Tibial nerve (tissue), 4 donors: ENCODE measurements around the gene FAM237A. TPM values are rescaled to one million over a fixed set of nuclear protein-coding genes. Genes with fewer than 3 reads are reported as not detected.

ENCODE experiments used
- DNase-seq, 2 donors: peaks; one replicate each; pipeline ENCODE4 v3.0.0-alpha.2; 2019; ENCODE audit warnings: low spot score in 2 of 2
- H3K27ac ChIP-seq, 4 donors: fragments of 200-600 bp; sonication (generic) in 3 of 4; one replicate each; pipeline ENCODE4 v1.5.1; 2017 to 2019; ENCODE audit warnings: mild to moderate bottlenecking in 1 of 4
- H3K27me3 ChIP-seq, 2 donors: fragments of 200-600 bp; sonication (generic) in 1 of 2; one replicate each; pipeline versions ENCODE4 v1.5.1 to v1.6.0; 2017 to 2019
- H3K36me3 ChIP-seq, 3 donors: fragments of 200-600 bp; sonication (generic); one replicate each; pipeline ENCODE4 v1.5.1; 2018 to 2019
- H3K4me1 ChIP-seq, 4 donors: fragments of 200-600 bp; sonication (generic) in 3 of 4; one replicate each; pipeline ENCODE4 v1.5.1; 2017 to 2019
- H3K4me3 ChIP-seq, 4 donors: fragments of 200-600 bp; sonication (generic) in 3 of 4; one replicate each; pipeline ENCODE4 v1.5.1; 2017 to 2019; ENCODE audit warnings: mild to moderate bottlenecking in 1 of 4, moderate library complexity in 1 of 4
- H3K9me3 ChIP-seq, 4 donors: fragments of 200-600 bp; sonication (generic) in 3 of 4; one replicate each; pipeline ENCODE4 v1.5.1; 2017 to 2019
- EP300 ChIP-seq, 2 donors: sonication (generic); formaldehyde crosslinking; IDR thresholded peaks; one replicate each; pipeline ENCODE4 v1.6.1; 2017; ENCODE audit warnings: antibody characterized with exemption in 2 of 2, mild to moderate bottlenecking in 1 of 2
- POLR2A ChIP-seq, 2 donors: fragments of 450-650 bp; IDR thresholded peaks; one replicate each; pipeline ENCODE4 v1.6.1; 2017; ENCODE audit warnings: antibody characterized with exemption in 2 of 2, mild to moderate bottlenecking in 2 of 2, moderate library complexity in 2 of 2
- WGBS, 2 donors: methylation state at CpG; one replicate each; pipeline ENCODE4 v1.1.5; 2018; 5-methylcytosine and 5-hydroxymethylcytosine counted together
- total RNA-seq, 4 donors: library from RNA; depleted of rRNA; stranded (reverse); fragments of >200 nt; gene quantifications; one replicate each; pipeline ENCODE4 v1.1.0, GENCODE V29; 2016
- TF ChIP-seq, protein P1 (sequence below), 5 experiments: fragments of 200-600 bp in 3 of 5; fragments of 450-650 bp in 2 of 5; sonication (generic) in 3 of 5; IDR thresholded peaks; one replicate each; pipeline ENCODE4 v1.5.1; 2016 to 2019; ENCODE audit warnings: antibody characterized with exemption in 5 of 5, mild to moderate bottlenecking in 3 of 5, moderate library complexity in 2 of 5

The FAM237A gene
- total RNA-seq, 4 donors from 2014 or later: not detected

DNA sequence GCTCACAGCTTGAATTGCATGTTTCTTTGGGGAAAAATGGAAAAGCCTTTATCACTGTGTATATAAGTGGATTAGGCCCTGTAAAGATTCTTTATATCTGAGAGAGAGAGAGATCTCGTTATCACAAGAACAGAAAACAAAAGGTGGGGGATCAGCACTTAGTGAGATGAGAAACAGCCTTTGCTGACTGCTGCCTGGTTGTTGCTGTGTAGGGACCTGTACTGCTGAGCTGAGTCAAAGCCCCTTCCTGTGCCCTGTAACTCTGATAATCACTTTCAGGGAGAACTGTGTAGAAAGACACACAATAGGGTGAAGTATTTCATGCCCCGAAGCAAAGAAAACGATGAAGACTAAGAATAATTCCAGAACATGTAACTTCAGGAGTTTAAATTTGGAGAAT is 30.6 kb upstream of the FAM237A start:
- TF ChIP-seq EP300 (IDR thresholded peaks at IDR 0.05) (no peak), POLR2A (IDR thresholded peaks at IDR 0.05) (no peak)
- TF ChIP-seq, protein P1, sequence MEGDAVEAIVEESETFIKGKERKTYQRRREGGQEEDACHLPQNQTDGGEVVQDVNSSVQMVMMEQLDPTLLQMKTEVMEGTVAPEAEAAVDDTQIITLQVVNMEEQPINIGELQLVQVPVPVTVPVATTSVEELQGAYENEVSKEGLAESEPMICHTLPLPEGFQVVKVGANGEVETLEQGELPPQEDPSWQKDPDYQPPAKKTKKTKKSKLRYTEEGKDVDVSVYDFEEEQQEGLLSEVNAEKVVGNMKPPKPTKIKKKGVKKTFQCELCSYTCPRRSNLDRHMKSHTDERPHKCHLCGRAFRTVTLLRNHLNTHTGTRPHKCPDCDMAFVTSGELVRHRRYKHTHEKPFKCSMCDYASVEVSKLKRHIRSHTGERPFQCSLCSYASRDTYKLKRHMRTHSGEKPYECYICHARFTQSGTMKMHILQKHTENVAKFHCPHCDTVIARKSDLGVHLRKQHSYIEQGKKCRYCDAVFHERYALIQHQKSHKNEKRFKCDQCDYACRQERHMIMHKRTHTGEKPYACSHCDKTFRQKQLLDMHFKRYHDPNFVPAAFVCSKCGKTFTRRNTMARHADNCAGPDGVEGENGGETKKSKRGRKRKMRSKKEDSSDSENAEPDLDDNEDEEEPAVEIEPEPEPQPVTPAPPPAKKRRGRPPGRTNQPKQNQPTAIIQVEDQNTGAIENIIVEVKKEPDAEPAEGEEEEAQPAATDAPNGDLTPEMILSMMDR (IDR thresholded peaks at IDR 0.05): no peak
- WGBS, 2 donors: 71 to 73% methylated on average over 3 of the region's 3 CpGs
- Histone ChIP-seq H3K9me3 (no peaks in the 10 kb centered on the region), H3K4me1 (no peaks in the 10 kb centered on the region), H3K27me3 (no peaks in the 10 kb centered on the region), H3K36me3 (peaks cover 0 to 18% (median 0%) of the 10 kb centered on the region in 3 donors), H3K4me3 (no peak overlapping the region), H3K27ac (no peak overlapping the region)
- no peak for DNase-seq

DNA sequence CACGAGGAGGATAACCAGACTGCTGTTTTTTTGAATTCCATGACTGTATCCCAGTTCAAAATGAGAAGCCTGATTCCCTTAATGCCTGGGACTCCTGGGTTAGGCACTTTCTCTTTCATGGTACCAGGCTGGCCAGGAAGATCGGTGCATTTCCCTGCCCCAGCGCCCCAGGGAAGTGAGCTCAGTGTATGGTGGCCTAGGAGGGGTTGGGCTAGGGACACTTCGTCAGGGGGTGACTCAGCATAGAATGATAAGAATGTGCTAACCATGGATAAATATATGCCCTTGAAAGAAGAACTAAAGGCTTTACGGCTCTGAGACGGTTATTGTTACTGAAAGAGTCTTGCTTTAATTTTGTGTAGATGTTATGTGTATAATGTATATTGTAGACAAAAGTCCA is 27.5 kb upstream of the FAM237A start:
- TF ChIP-seq POLR2A (IDR thresholded peaks at IDR 0.05): no peak
- TF ChIP-seq, protein P1 (IDR thresholded peaks at IDR 0.05): no peak
- TF ChIP-seq EP300 (IDR thresholded peaks at IDR 0.05): no peak
- 68 to 70% methylated on average over 6 of the region's 6 CpGs for WGBS, 2 donors
- Histone ChIP-seq H3K9me3 (no peaks in the 10 kb centered on the region), H3K4me3 (no peak overlapping the region), H3K4me1 (no peaks in the 10 kb centered on the region), H3K27me3 (no peaks in the 10 kb centered on the region), H3K36me3 (peaks cover 0 to 33% (median 0%) of the 10 kb centered on the region in 3 donors), H3K27ac (no peak overlapping the region)
- DNase-seq: no peak

DNA sequence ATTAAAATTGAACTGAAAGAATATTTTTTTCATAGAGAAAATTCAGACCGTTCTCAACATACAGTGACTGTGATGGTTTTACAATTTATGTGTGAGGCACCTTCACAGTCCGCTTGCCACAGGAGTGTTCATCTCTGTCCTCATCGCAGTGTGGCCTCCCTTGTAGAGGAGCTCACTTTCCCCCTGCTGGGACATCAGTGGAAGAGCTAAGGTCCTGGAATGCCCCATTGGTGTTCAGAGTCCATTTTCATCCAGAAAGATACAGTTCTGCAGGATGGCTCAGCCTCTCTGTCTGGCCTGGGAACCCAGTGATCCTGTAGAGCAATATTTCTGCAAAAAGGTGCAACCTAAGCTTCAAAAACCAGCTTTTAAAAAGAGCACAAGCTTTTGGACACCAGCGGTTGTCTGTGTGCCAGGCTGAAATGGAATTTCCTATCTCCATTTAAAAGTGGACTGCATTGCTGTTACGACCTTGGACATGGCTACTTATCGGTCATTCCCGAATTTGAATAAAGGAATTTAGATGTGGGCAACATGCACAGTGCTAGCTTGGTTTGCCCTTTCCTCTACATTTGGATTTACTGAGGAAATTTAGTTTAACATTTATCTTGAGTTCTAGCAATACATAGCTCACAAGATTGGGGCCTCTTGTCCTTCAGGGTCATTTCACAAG is 26.7 kb upstream of the FAM237A start:
- no peak overlapping the region for H3K27ac ChIP-seq
- H3K9me3 ChIP-seq: no peaks in the 10 kb centered on the region
- H3K4me1 ChIP-seq: no peaks in the 10 kb centered on the region
- no peak overlapping the region for H3K4me3 ChIP-seq
- H3K36me3 ChIP-seq: peaks cover 0 to 33% (median 0%) of the 10 kb centered on the region in 3 donors
- no peak for DNase-seq
- TF ChIP-seq EP300 (IDR thresholded peaks at IDR 0.05) (no peak), POLR2A (IDR thresholded peaks at IDR 0.05) (no peak)
- TF ChIP-seq, protein P1 (IDR thresholded peaks at IDR 0.05): no peak
- WGBS, 2 donors: 85 to 89% methylated on average over 7 of the region's 7 CpGs
- H3K27me3 ChIP-seq: no peaks in the 10 kb centered on the region

DNA sequence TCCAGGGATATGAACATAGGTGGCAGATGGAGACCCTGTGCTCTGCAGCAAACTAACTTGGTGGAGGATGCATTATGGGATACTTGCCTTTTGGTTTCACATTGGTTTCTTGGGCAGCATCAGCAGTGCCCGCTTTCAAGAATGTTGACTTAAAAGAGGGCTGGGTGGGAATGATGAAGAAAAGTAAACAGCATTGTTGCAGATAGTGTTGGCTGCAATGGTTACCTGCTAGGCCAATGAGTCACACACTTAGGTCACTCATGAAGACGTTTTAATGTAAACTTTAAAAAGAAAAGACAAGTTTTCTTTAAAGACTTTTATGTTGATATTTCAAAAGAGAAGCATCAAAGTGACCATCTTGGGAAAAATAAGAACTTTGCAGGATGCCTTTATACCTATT is 26.1 kb upstream of the FAM237A start:
- no peak overlapping the region for H3K27ac ChIP-seq
- no peaks in the 10 kb centered on the region for H3K27me3 ChIP-seq
- H3K4me3 ChIP-seq: no peak overlapping the region
- TF ChIP-seq, protein P1 (IDR thresholded peaks at IDR 0.05): no peak
- TF ChIP-seq POLR2A (IDR thresholded peaks at IDR 0.05): no peak
- DNase-seq: no peak
- WGBS, 2 donors: 72 to 75% methylated on average over 2 of the region's 2 CpGs
- H3K9me3 ChIP-seq: no peaks in the 10 kb centered on the region
- H3K36me3 ChIP-seq: peaks cover 0 to 33% (median 0%) of the 10 kb centered on the region in 3 donors
- no peaks in the 10 kb centered on the region for H3K4me1 ChIP-seq

DNA sequence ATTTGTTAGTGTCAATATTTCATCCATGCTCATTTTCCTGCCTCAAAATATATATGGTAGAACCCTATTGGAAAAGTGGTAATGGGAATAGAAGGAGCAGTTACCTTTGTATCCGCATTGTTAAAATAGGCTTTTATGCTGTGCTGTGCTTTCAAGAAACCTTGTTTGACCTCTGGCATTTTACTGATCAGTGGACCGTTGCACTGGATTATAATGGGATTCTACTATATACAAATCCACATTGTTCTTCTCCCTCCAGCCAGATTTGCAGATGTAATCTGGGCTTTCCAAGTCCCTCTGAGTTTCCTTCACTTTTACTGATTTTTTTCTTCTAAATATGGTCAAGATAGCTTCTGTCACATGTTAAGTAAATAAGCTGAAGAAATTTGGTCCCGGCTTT is 23.3 kb upstream of the FAM237A start:
- no peaks in the 10 kb centered on the region for H3K27me3 ChIP-seq
- H3K9me3 ChIP-seq: no peaks in the 10 kb centered on the region
- no peak overlapping the region for H3K27ac ChIP-seq
- no peak overlapping the region for H3K4me3 ChIP-seq
- no peak for DNase-seq
- TF ChIP-seq POLR2A (IDR thresholded peaks at IDR 0.05) (no peak), EP300 (IDR thresholded peaks at IDR 0.05) (no peak)
- TF ChIP-seq, protein P1 (IDR thresholded peaks at IDR 0.05): no peak
- WGBS, 2 donors: 66 to 76% methylated on average over 3 of the region's 3 CpGs
- peaks cover 0 to 20% (median 0%) of the 10 kb centered on the region in 3 donors for H3K36me3 ChIP-seq
- no peaks in the 10 kb centered on the region for H3K4me1 ChIP-seq
